Measurements from ENCODE around the gene SLC25A13. TPM values are rescaled to one million over a fixed set of nuclear protein-coding genes. Genes with fewer than 3 reads are reported as not detected.

SLC25A13 gene
- total and polyA plus RNA-seq, 2 of the 8 experiments (the other 6 are each of a cell fraction or from before 2014, with no cell fraction given): 30.8 to 85.4 TPM

DNA sequence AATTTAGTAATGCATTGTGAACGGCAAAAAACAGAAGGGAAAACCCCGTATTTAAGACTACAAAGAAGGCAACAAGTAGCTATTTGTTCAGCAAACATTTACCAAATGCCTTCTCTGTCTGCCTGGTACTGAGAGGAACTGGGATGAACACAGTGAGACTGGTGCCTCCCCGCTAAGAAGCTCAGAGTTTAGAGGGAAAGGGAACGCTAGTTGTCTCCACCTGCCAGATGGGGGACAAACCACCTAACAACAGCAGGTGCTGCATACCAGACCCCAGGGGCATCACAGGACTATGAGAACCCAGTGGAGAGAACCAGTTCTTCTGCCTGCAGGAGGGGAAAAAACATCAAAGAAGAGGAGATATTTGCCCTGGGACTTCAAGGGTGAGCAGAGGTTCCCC, 147.1 kb downstream of the SLC25A13 start (continued):
- TF ChIP-seq CHD2 (IDR thresholded peaks at IDR 0.05; ENCODE audit: low read length) (no peak), BACH1 (IDR thresholded peaks at IDR 0.05; ENCODE audit: low read length) (no peak), SIX5 (IDR thresholded peaks at IDR 0.05; ENCODE audit: low read depth, low read length) (no peak), SP1 (IDR thresholded peaks at IDR 0.05; ENCODE audit: low read depth, low read length) (0 out of 2 replicates have a peak, but pooled peaks have one; percentile 43), CEBPB (IDR thresholded peaks at IDR 0.05; ENCODE audit: low read depth, low read length) (no peak), CTBP2 (IDR thresholded peaks at IDR 0.05; ENCODE audit: borderline replicate concordance, insufficient read depth, insufficient read length, low read length) (peak; percentile 63), MAFK (IDR thresholded peaks at IDR 0.05; ENCODE audit: low read depth, low read length) (no peak), TEAD4 (IDR thresholded peaks at IDR 0.05; ENCODE audit: low read depth, low read length) (peak; percentile 84; the same call in 1 of the 2 replicates), BCL11A (IDR thresholded peaks at IDR 0.05; ENCODE audit: low read depth in 2 of 2, low read length in 2 of 2) (peak in 1 of 2 experiments; percentile 13), PHF8 (conservative IDR thresholded peaks at IDR 0.05; ENCODE audit: low read depth, low read length) (no peak), NANOG (IDR thresholded peaks at IDR 0.05; ENCODE audit: insufficient read depth, low read depth, low read length, poor library complexity, severe bottlenecking) (no peak), POU5F1 (IDR thresholded peaks at IDR 0.05; ENCODE audit: low read depth, low read length) (no peak), EZH2 (IDR thresholded peaks at IDR 0.05; ENCODE audit: low read depth, low read length, severe bottlenecking) (no peak), EP300 (IDR thresholded peaks at IDR 0.05; ENCODE audit: borderline replicate concordance in 1 of 2, low read depth in 2 of 2, low read length in 2 of 2) (peak in 1 of 2 experiments; percentile 10; a peak in 1 of 3 replicates), KDM4A (IDR thresholded peaks at IDR 0.05; ENCODE audit: low read depth, low read length, severe bottlenecking) (no peak)

All from H1 (cell line).